SK-N-SH (cell line): ENCODE results near the gene CCDC106. TPM values are rescaled to one million over a fixed set of nuclear protein-coding genes. Genes with fewer than 3 reads are reported as not detected.

Experiments
- CTCF ChIA-PET: fragments of 300-600, 350-600 bp; formaldehyde crosslinking; extraction: SDS; loops from one replicate; lab custom pipeline; 2021; lab: Yijun Ruan, JAX
- POLR2A ChIA-PET: fragments of 350-600 bp; sonication (Branson Sonifier 250); formaldehyde crosslinking; extraction: SDS; loops from one replicate; lab custom pipeline; 2020; ENCODE audit warnings: antibody characterized with exemption, inconsistent platforms; lab: Yijun Ruan, JAX
- DNase-seq: peaks from one replicate; pipeline ENCODE4 v3.0.0; 2012
- H2AFZ ChIP-seq: fragments of 200-600 bp; sonication (generic); 2 replicates; pipeline ENCODE4 v1.8.1; 2016; ENCODE audit warnings: antibody characterized with exemption, mild to moderate bottlenecking, low read depth
- H3F3A ChIP-seq: fragments of 200-600 bp; sonication (generic); replicated peaks from 2 replicates; pipeline ENCODE3; 2016; ENCODE audit warnings: antibody characterized with exemption, mild to moderate bottlenecking; ENCODE audit not compliant: insufficient read depth
- H3K27ac ChIP-seq, 2 experiments: fragments of 200-500 bp in 1 of 2; fragments of 200-600 bp in 1 of 2; sonication (Bioruptor generic) in 1 of 2; sonication (generic), shearing (Covaris generic) in 1 of 2; 2 replicates each; pipeline versions ENCODE4 v1.5.1 to v1.6.1; 2014 to 2016; ENCODE audit warnings: low read depth in 2 of 2, inconsistent platforms in 1 of 2, low read length in 1 of 2, mild to moderate bottlenecking in 1 of 2, mixed read lengths in 1 of 2
- H3K27me3 ChIP-seq: fragments of 200-600 bp; sonication (generic), shearing (Covaris generic); 2 replicates; pipeline ENCODE4 v1.6.1; 2016; ENCODE audit warnings: mixed run types; ENCODE audit not compliant: insufficient read depth
- H3K36me3 ChIP-seq, 2 experiments: fragments of 200-500 bp in 1 of 2; fragments of 200-600 bp in 1 of 2; sonication (Bioruptor generic) in 1 of 2; sonication (generic) in 1 of 2; replicated peaks in 1 of 2; 2 replicates each; pipeline versions ENCODE3 to v1.5.1; 2014 to 2016; ENCODE audit warnings: low read length in 1 of 2, mild to moderate bottlenecking in 1 of 2; ENCODE audit not compliant: insufficient read depth in 2 of 2, control insufficient read depth in 1 of 2
- H3K4me1 ChIP-seq, 2 experiments: fragments of 200-500 bp in 1 of 2; fragments of 200-600 bp in 1 of 2; sonication (Bioruptor generic) in 1 of 2; sonication (generic), shearing (Covaris generic) in 1 of 2; 2 replicates each; pipeline versions ENCODE4 v1.5.1 to v1.6.1; 2014 to 2016; ENCODE audit warnings: low read depth in 1 of 2, low read length in 1 of 2, mixed run types in 1 of 2; ENCODE audit not compliant: insufficient read depth in 2 of 2, control insufficient read depth in 1 of 2
- H3K4me2 ChIP-seq: fragments of 200-600 bp; sonication (generic), shearing (Covaris generic); 2 replicates; pipeline ENCODE4 v1.6.1; 2017; ENCODE audit warnings: mixed run types
- H3K4me3 ChIP-seq, 2 experiments: fragments of 200-500 bp in 1 of 2; fragments of 200-600 bp in 1 of 2; sonication (Bioruptor generic) in 1 of 2; sonication (generic), shearing (Covaris generic) in 1 of 2; 2 replicates each; pipeline versions ENCODE4 v1.5.1 to v1.8.1; 2014 to 2016; ENCODE audit warnings: low read depth in 2 of 2, inconsistent platforms in 1 of 2, low read length in 1 of 2, mild to moderate bottlenecking in 1 of 2, mixed read lengths in 1 of 2, moderate library complexity in 1 of 2
- H3K79me2 ChIP-seq: fragments of 200-600 bp; sonication (generic); 2 replicates; pipeline ENCODE4 v1.8.1; 2017; ENCODE audit warnings: mild to moderate bottlenecking; ENCODE audit not compliant: insufficient read depth
- H3K9ac ChIP-seq: fragments of 200-600 bp; sonication (generic); 2 replicates; pipeline ENCODE4 v1.6.1; 2017; ENCODE audit warnings: mixed run types
- H3K9me2 ChIP-seq: fragments of 200-600 bp; sonication (generic); 2 replicates; pipeline ENCODE4 v1.6.1; 2017; ENCODE audit warnings: mixed run types
- H3K9me3 ChIP-seq: fragments of 200-600 bp; sonication (generic); 2 replicates; pipeline ENCODE4 v1.6.1; 2017; ENCODE audit warnings: mixed run types, mild to moderate bottlenecking, moderate library complexity
- H4K20me1 ChIP-seq: fragments of 200-600 bp; sonication (generic); 2 replicates; pipeline ENCODE4 v1.6.1; 2017; ENCODE audit warnings: mild to moderate bottlenecking, mixed run types; ENCODE audit not compliant: insufficient read depth
- CHD2 ChIP-seq: fragments of 150-350 bp; IDR thresholded peaks from 2 replicates; pipeline ENCODE4 v1.6.1; 2018; ENCODE audit warnings: low read length; ENCODE audit not compliant: partially characterized antibody
- CTCF ChIP-seq: fragments of 200-600 bp; sonication (generic); IDR thresholded peaks from 2 replicates; pipeline ENCODE4 v1.6.1; 2017; ENCODE audit warnings: antibody characterized with exemption, mild to moderate bottlenecking, moderate library complexity
- ELF1 ChIP-seq: IDR thresholded peaks from 2 replicates; pipeline ENCODE4 v1.4.0; 2012
- EZH2phosphoT487 ChIP-seq: fragments of 200-600 bp; sonication (generic); IDR thresholded peaks from 2 replicates; pipeline ENCODE4 v1.6.1; 2017; ENCODE audit warnings: low read depth, mixed run types, mild to moderate bottlenecking, antibody characterized with exemption, moderate library complexity, borderline replicate concordance
- FOSL2 ChIP-seq: IDR thresholded peaks from 2 replicates; pipeline ENCODE4 v1.4.0; 2012; ENCODE audit warnings: low read depth, mild to moderate bottlenecking, moderate library complexity, borderline replicate concordance
- GATA2 ChIP-seq: sonication (generic); formaldehyde crosslinking; IDR thresholded peaks from 2 replicates; pipeline ENCODE4 v1.5.0; 2020; ENCODE audit warnings: mild to moderate bottlenecking, missing genetic modification reagents
- JUND ChIP-seq: IDR thresholded peaks from 2 replicates; pipeline ENCODE4 v1.4.0; 2012
- PBX3 ChIP-seq: IDR thresholded peaks from 2 replicates; pipeline ENCODE4; 2012
- RAD21 ChIP-seq: IDR thresholded peaks from 2 replicates; pipeline ENCODE4 v1.6.1; 2012; ENCODE audit warnings: mild to moderate bottlenecking, low read length
- RCOR1 ChIP-seq: fragments of 150-350 bp; IDR thresholded peaks from 2 replicates; pipeline ENCODE4 v1.6.1; 2017; ENCODE audit warnings: antibody characterized with exemption, low read length
- REST ChIP-seq: IDR thresholded peaks from 2 replicates; pipeline ENCODE4 v1.6.1; 2012; ENCODE audit warnings: mild to moderate bottlenecking, low read depth, low read length, moderate library complexity
- TAF1 ChIP-seq: IDR thresholded peaks from 2 replicates; pipeline ENCODE4 v1.6.1; 2012; ENCODE audit warnings: low read depth, mild to moderate bottlenecking, low read length, moderate library complexity, borderline replicate concordance
- TCF12 ChIP-seq: IDR thresholded peaks from 2 replicates; pipeline ENCODE4 v1.4.0; 2012
- TEAD4 ChIP-seq: IDR thresholded peaks from 2 replicates; pipeline ENCODE4 v1.4.0; 2012; ENCODE audit warnings: mild to moderate bottlenecking, borderline replicate concordance; ENCODE audit not compliant: insufficient read depth
- USF1 ChIP-seq: IDR thresholded peaks from 2 replicates; pipeline ENCODE4 v1.4.0; 2012; ENCODE audit warnings: low read depth, borderline replicate concordance
- ZBTB33 ChIP-seq: IDR thresholded peaks from 2 replicates; pipeline ENCODE4 v1.4.0; 2012; ENCODE audit warnings: low read depth, borderline replicate concordance
- WGBS: methylation state at CpG from one replicate; pipeline ENCODE4 v1.1.6; 2017; ENCODE audit warnings: low lambda C conversion rate; 5-methylcytosine and 5-hydroxymethylcytosine counted together
- polyA plus RNA-seq, 3 experiments: library from polyadenylated mRNA; depleted of rRNA; stranded (reverse); fragments of >200 nt; gene quantifications; 2 replicates each; pipeline ENCODE4 v1.2.3, GENCODE V29; 2012

Gene CCDC106
- polyA plus RNA-seq, 1 of the 3 experiments (the other 2 are of a cell fraction): 27.1 TPM

GRCh38 chr19:55677572-55678028, 29.6 kb downstream of the CCDC106 start (continued):
- no peak for TF ChIP-seq FOSL2
- no peak for TF ChIP-seq TAF1
- no peak for TF ChIP-seq EZH2phosphoT487
- TF ChIP-seq TCF12: no peak
- no peak for TF ChIP-seq JUND
- no peak for TF ChIP-seq ELF1
- no peak for TF ChIP-seq RAD21
- no peak for TF ChIP-seq REST
- no peak for TF ChIP-seq CHD2
- TF ChIP-seq, all 33 proteins: peak for 0

GRCh38 chr19:55678121-55678671, 30.2 kb downstream of the CCDC106 start:
- peaks cover 92% of the 10 kb centered on the region for H3K79me2 ChIP-seq
- no peak overlapping the region for H3K9ac ChIP-seq
- H3K4me3 ChIP-seq: no peak overlapping the region
- 95% methylated on average over 20 of the region's 21 CpGs for WGBS
- ChIA-PET CTCF (no interaction called here), POLR2A (no interaction called here)
- H4K20me1 ChIP-seq: peaks cover 75% of the 10 kb centered on the region
- H3K9me3 ChIP-seq: no peaks in the 10 kb centered on the region
- peaks cover 10% of the 10 kb centered on the region for H3F3A ChIP-seq
- no peak for DNase-seq
- no peaks in the 10 kb centered on the region for H3K27me3 ChIP-seq
- H3K9me2 ChIP-seq: no peaks in the 10 kb centered on the region
- H3K4me2 ChIP-seq: peak overlapping the region; percentile 97; the same call in 1 of the 2 replicates
- peaks cover 0 to 28% of the 10 kb centered on the region in 2 experiments; a peak in 2 of 4 replicates for H3K4me1 ChIP-seq
- H2AFZ ChIP-seq: no peak overlapping the region
- H3K27ac ChIP-seq: no peak overlapping the region
- TF ChIP-seq CTCF (no peak), TEAD4 (no peak), GATA2 (CRISPR knock-in tag) (no peak), USF1 (no peak), FOSL2 (no peak), PBX3 (no peak), RCOR1 (no peak), RAD21 (no peak), ZBTB33 (no peak)
- H3K36me3 ChIP-seq: peaks cover 20 to 43% of the 10 kb centered on the region in 2 experiments
